ENCODE measurements around the gene RAD17.
A peak's percentile ranks its signal among the peaks of the same experiment; 100 is the strongest.
"Not testable (repeated sequence)": the region's sequence is repeated elsewhere in the genome, so short reads cannot be mapped to it uniquely, and the experiment has no call there.

Gene RAD17

DNA sequence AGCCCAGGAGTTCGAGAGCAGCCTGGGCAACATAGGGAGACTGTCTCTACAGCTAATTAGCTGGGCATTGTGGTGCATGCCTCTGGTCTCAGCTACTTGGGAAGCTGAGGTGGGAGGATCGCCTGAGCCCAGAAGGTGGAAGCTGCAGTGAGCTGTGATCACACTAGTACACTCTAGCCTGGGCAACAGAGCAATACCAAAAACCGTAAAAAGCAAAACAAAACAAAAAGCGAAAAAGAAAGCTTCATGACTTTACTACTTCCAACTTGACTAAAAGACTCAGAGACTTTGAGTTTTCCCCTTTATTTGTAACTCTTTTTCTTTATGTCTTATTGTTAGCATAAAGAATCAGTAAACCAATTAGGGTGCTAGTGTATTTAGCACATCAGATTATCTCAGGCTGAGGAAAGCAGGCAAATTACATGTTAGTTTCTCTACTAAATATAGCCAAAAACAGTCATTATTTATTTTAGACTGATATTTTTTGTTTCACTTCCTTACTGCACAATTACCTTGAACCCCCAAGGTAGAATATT lies 5.4 kb downstream of the RAD17 start:
- no peak for DNase-seq (ENCODE audit: low read depth)

GRCh38 chr5:69378376-69378775 lies 8.8 kb downstream of the RAD17 start:
- DNase-seq (ENCODE audit: low read depth) = no peak

GRCh38 chr5:69404659-69405330 lies 35.2 kb downstream of the RAD17 start:
- DNase-seq (ENCODE audit: low read depth) = no peak

- no peak for DNase-seq (ENCODE audit: low read depth)
These were observed 45.4 kb downstream of the RAD17 start, which contains the start of gene MARVELD2 for GRCh38 chr5:69414885-69415583. Gene MARVELD2 (plus strand): TSS chr5:69415116. CDS start chr5:69419386, 4,270 bp downstream.

DNA sequence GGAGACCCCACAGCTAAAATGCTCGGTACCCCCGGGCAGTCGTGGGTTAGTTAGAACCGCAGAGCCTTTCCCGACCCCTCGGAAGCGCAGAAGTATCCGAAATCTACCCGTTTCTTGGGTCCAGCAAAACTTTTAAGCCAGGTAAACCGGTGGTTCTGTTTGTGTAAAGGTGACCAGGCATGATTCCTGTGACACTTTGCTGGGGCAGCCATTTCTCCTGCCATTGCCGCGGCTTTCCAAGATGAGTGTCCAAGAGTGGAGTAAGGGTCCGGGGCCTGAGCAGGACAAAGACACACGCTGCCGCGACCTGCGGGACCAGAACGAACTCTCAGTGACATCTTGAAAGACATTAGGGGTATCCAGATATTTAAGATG lies 46.0 kb downstream of the RAD17 start:
- DNase-seq (ENCODE audit: low read depth) = no peak

DNA sequence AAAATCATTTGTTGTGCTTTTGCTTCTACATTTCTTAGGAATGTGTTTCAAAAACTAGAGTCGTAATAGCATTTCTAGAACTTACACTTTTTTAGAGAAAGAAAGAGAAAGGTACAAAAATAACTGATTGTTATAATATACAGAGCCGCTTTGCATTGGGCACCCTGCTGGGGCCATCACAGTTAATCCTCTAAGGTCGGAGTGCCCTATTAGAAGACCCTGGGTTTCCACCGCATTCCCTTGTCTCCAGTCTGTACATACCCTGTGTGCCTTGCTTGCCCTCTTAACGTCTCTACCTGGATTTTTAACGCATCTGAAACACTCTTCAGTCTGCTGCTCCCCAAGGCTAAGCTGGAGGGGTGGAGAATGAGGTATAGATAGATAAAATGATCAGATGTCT lies 46.6 kb downstream of the RAD17 start:
- no peak for DNase-seq (ENCODE audit: low read depth)

GRCh38 chr5:69416699-69417098 lies 47.1 kb downstream of the RAD17 start:
- DNase-seq (ENCODE audit: low read depth) = no peak

DNA sequence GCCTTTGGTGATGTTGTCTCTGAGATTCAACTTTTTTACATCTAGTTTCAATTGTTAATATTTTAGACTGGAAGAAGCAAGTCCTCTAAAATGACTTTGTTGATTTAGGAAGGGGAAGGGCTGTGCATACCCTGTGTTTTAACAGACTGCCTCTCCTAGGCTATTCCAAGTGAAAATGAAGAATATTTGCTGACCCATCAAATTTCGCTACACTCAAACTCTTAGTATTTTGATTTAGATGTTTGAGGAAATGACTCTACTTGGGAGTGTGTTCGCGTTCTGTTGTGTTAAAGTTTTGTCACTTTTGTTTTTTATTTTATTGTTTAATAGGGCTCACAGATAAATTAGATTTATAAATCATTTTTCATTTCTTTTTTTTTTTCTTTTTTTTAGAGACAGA lies 48.9 kb downstream of the RAD17 start:
- DNase-seq (ENCODE audit: low read depth) = no peak

DNA sequence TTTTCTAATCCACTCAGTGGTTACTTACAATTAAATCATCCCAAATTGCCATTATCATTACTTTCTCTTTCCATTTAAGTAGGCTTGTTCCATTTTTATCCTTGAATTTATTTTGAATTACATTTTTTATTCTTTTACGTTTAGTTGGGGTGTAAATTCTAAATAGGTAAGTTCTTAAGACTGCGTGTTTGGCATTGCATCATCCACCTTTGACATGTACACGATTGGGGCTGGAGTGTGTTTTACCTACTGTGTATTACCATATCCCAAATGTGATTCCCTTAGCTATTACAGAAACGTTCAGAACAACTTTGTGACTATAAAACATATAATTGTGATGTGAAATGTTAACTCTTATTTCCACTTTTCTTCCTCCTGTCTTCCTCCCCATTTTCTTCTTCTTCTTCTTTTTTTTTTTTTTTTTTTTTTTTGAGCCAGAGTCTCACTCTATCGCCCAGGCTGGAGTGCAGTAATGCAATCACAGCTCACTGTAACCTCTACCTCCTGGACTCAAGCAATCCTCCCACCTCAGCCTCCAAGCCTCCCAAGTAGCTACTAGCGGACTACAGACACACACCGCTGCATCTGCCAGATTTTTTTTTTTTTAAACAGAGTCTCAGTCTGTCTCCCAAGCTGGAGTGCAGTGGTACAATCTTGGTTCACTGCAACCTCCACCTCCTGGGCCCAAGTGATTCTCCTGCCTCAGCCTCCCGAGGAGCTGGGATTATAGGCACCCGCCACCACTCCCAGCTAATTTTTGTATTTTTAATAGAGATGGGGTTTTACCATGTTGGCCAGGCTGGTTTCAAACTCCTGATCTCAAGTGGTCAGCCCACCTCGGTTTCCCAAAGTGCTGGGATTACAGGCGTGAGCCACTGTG lies 62.0 kb downstream of the RAD17 start:
- no peak for DNase-seq (ENCODE audit: low read depth)

DNA sequence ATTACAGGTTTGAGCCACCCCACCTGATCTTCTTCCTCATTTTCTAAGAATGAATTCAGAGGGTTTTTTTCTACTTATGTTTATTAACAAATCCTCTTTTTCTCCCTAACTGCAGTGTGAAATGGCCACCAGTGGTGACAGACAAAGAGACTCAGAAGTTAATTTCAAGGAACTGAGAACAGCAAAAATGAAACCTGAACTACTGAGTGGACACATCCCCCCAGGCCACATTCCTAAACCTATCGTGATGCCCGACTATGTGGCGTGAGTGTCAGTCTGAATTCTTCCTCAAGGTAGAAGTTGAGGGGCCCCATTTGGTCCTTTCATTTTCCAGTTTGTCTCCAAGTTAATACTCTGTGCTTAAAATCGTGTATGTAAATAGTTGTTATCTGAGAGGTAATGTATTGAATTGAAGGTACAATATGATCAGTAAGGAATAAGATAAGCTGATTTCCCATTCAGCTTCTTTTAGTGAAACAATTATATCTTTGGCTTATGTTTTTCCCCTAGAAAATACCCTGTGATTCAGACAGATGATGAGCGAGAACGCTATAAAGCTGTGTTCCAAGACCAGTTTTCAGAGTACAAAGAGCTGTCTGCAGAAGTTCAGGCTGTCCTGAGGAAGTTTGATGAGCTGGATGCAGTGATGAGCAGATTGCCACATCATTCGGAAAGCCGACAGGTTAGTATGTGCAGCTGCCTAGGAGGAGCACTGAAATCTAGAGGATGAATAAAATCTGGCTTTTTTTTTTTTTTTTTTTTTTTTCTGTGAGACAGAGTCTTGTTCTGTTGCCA lies 63.0 kb downstream of the RAD17 start:
- no peak for DNase-seq (ENCODE audit: low read depth)

DNA sequence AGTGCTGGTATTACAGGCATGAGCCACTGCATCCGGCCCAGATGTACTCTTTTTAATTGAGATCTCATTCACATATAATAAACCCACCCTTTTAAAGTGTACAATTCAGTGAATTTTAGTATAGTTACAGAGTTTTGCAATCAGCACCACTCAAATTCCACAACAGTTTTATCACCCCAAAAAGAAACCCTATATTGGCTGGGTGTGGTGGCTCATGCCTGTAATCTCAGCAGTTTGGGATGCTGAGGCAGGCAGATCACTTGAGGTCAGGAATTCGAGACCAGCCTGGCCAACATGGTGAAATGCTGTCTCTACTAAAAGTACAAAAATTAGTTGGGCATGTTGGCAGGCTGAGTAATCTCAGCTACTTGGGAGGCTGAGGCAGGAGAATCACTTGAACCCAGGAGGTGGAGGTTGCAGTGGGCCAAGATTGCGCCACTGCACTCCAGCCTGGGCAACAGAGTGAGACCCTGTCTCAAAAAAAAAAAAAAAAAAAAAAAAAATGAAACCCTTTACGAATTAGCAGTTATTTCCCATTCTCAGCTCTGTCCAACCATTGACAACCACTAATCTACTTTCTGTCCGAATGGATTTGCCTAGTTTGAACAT lies 65.8 kb downstream of the RAD17 start:
- DNase-seq (ENCODE audit: low read depth) = peak; percentile 16

- DNase-seq (ENCODE audit: low read depth) = no peak
These were observed 74.6 kb downstream of the RAD17 start for GRCh38 chr5:69444127-69444754.

- no peak for DNase-seq (ENCODE audit: low read depth)
These were observed 79.9 kb downstream of the RAD17 start for GRCh38 chr5:69449511-69449910.

- DNase-seq (ENCODE audit: low read depth) = peak; percentile 59
These were observed 80.5 kb downstream of the RAD17 start for GRCh38 chr5:69450116-69450515.

DNA sequence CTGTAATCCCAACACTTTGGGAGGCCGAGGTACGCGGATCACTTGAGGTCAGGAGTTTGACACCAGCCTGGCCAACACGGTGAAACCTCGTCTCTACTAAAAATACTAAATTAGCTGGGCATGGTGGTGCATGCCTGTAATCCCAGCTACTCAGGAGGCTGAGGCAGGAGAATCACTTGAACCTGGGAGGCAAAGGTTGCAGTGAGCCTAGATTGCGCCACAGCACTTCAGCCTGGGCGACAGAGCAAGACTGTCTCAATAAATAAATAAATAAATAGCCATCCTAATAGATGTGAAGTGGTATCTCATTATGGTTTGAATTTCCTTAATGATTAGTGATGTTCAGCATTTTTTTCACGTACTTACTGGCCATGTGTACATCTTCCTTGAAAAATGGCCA lies 80.9 kb downstream of the RAD17 start:
- DNase-seq (ENCODE audit: low read depth) = not testable (repeated sequence)

DNA sequence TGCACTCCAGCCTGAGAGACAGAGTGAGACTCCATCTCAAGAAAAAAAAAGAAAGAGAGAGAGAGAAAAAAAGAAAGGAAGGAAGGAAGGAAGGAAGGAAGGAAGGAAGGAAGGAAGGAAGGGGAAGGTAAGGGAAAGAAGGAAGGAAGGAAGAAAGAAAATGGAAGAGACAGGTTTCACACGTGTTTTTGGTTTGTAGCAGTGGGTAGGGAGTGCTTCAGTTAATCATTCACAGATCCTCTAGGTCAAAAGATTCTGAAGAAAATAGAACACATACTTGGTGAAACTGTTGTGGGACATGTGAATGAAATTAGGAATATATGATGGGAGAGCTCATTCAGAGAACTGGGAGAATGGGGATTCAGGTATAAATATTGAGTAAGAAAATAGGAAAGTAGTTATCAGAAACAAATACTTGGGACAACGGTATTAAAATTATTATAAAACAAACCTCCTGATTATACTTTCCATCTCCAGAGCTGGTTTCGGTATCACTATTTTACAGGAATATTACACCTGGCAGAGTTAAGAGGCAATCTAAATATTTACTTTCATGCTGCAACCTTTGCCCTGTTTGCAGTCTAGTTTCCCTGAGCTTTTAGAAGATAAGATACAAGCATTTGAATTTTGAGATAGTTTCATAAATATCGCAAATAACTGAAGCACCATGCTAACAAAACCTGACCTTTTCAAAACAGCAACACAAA lies 82.5 kb downstream of the RAD17 start:
- DNase-seq (ENCODE audit: low read depth) = no peak

GRCh38 chr5:69453487-69453886 lies 83.9 kb downstream of the RAD17 start:
- DNase-seq (ENCODE audit: low read depth) = not testable (repeated sequence)

DNA sequence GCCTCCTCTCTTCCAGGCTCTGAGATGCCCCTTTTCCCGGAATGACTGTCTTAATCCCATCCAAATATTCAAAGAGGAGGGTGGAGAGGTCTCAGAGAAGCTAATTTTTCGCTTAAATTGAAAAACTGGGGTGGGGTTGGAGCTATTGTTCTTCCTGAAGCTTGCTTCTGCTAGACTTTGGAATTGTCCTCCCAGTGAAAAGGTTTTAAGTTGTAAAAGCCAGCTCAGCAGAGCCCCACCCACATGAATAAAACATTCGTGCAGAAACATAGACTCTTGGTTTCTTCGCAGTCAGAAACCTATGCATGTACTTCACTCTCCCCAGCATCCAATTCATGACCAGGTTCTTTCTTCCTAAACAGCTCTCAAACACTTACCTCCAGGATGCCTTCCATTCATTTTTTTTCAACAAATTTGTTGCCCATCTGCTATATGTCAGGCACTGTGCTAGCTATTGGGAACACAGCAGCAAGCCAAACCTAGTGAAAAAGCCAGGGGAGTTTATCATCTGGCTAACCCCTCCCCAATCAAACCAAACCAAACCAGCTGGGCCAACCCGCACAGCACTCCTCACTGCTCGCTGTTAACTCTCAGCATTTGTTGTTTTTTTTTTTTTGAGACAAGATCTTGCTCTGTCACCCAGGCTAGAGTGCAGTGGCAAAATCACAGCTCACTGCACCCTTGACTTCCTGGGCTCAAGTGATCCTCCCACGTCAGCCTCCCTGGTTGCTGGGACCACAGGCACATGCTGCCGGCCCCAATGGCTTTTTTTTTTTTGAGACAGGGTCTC lies 85.0 kb downstream of the RAD17 start:
- no peak for DNase-seq (ENCODE audit: low read depth)

DNA sequence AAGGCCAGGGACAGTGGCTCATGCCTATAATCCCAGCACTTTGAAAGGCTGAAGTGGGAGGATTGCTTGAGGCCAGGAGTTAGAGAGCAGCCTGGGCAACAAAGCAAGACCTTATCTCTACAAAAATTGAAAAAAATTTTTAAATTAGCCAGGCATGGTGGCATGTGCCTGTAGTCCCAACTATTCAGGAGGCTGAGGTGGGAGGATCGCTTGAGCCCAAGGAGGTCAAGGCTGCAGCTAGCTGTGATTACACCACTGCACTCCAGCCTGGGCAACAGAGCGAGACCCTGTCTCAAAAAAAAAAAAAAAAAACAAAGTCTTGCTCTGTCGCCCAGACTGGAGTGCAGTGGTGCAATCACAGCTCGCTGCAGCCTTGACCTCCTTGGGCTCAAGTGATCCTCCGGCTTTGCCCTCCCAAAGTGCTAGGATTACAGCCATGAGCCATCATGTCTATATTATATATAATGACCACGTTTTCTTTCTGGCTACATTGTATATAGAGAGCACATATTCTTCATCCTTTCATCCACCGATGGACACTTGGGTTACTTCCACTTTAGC lies 85.9 kb downstream of the RAD17 start:
- DNase-seq (ENCODE audit: low read depth) = not testable (repeated sequence)

Measured in GM04504 (cell line).